Thoracic aorta (tissue), 2 donors: ENCODE measurements around the gene EGFL7. TPM values are rescaled to one million over a fixed set of nuclear protein-coding genes. Genes with fewer than 3 reads are reported as not detected.

ENCODE experiments used
- ATAC-seq: fragments of 150-250 bp; one replicate; pipeline ENCODE4 v1.8.0; 2017; ENCODE audit warnings: low read depth; ENCODE audit not compliant: insufficient number of reproducible peaks, low FRiP score
- DNase-seq: peaks from one replicate; pipeline ENCODE4 v3.0.0-alpha.2; 2020; ENCODE audit warnings: low spot score
- H3K27ac ChIP-seq, 2 donors: fragments of 200-600 bp; sonication (generic); 1 replicate in 1 of 2; 2 replicates in 1 of 2; pipeline ENCODE4 v1.5.1; 2016; ENCODE audit warnings: mild to moderate bottlenecking in 2 of 2, moderate library complexity in 2 of 2
- H3K27me3 ChIP-seq: fragments of 200-600 bp; sonication (generic); replicated peaks from 2 replicates; pipeline ENCODE4 v1.6.0; 2016; ENCODE audit warnings: mild to moderate bottlenecking; ENCODE audit not compliant: insufficient read depth
- H3K36me3 ChIP-seq: fragments of 200-600 bp; sonication (generic); one replicate; pipeline ENCODE4 v1.5.1; 2016
- H3K4me1 ChIP-seq, 2 donors: fragments of 200-600 bp; sonication (generic); 1 replicate in 1 of 2; 2 replicates in 1 of 2; pipeline versions ENCODE4 v1.5.1 to v1.6.0; 2016; ENCODE audit warnings: low read depth in 2 of 2, mild to moderate bottlenecking in 1 of 2; ENCODE audit not compliant: control insufficient read depth in 1 of 2
- H3K4me3 ChIP-seq: fragments of 200-600 bp; sonication (generic); 2 replicates; pipeline ENCODE4 v1.5.1; 2016; ENCODE audit warnings: mild to moderate bottlenecking
- H3K9me3 ChIP-seq: fragments of 200-600 bp; sonication (generic); 2 replicates; pipeline ENCODE4 v1.5.1; 2016
- total RNA-seq, 2 donors: library from RNA; depleted of rRNA; stranded (reverse); fragments of >200 nt; gene quantifications; one replicate each; pipeline versions ENCODE4 v1.1.0 to v1.2.3, GENCODE V29; 2016
- TF ChIP-seq, protein P1 (sequence below): fragments of 200-600 bp; sonication (generic); IDR thresholded peaks from one replicate; pipeline ENCODE4 v1.5.1; 2019; ENCODE audit warnings: antibody characterized with exemption

Gene EGFL7
- total RNA-seq, 2 donors from 2014 or later, result 42.0 to 56.5 TPM

DNA sequence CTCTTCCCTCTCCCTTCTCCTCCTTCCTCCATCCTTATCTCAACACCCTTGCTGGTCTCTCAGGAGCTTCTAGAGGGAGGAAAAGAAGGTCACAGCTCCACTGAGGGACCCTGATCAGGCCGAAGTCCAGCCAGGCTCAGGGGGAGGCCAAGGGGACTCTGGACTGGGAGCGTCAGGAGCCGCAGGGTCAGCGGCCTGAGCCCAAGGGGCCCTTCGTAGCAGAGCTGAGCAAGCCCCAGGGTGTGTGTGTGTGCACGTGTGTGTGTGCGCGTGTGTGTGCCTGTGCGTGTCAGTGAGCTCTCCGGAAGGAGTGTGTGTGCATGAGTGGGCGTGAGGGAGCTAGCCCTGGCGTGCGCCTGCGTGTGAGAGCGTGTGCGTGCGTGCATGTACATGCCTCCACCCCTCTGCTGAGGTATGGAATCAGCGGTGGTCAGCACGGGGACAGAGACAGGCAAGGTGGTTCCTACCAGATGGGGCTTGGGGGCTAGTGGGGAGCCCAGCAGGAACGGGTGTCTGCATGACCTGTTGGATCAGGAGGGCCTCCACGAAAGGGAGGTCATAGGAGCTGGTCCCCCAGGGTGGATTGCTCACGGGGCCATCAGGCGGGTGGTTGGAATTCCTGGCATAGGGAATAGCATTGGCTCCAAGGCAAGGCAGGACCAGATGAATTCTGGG is 34.6 kb downstream of the EGFL7 start:
- Histone ChIP-seq H3K4me3 (no peak overlapping the region), H3K4me1 (no peaks in the 10 kb centered on the region), H3K27ac (no peak overlapping the region), H3K36me3 (no peaks in the 10 kb centered on the region), H3K27me3 (no peaks in the 10 kb centered on the region), H3K9me3 (no peaks in the 10 kb centered on the region)
- DNase-seq (no peak), ATAC-seq (no peak)
- TF ChIP-seq, protein P1, sequence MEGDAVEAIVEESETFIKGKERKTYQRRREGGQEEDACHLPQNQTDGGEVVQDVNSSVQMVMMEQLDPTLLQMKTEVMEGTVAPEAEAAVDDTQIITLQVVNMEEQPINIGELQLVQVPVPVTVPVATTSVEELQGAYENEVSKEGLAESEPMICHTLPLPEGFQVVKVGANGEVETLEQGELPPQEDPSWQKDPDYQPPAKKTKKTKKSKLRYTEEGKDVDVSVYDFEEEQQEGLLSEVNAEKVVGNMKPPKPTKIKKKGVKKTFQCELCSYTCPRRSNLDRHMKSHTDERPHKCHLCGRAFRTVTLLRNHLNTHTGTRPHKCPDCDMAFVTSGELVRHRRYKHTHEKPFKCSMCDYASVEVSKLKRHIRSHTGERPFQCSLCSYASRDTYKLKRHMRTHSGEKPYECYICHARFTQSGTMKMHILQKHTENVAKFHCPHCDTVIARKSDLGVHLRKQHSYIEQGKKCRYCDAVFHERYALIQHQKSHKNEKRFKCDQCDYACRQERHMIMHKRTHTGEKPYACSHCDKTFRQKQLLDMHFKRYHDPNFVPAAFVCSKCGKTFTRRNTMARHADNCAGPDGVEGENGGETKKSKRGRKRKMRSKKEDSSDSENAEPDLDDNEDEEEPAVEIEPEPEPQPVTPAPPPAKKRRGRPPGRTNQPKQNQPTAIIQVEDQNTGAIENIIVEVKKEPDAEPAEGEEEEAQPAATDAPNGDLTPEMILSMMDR, result no peak

DNA sequence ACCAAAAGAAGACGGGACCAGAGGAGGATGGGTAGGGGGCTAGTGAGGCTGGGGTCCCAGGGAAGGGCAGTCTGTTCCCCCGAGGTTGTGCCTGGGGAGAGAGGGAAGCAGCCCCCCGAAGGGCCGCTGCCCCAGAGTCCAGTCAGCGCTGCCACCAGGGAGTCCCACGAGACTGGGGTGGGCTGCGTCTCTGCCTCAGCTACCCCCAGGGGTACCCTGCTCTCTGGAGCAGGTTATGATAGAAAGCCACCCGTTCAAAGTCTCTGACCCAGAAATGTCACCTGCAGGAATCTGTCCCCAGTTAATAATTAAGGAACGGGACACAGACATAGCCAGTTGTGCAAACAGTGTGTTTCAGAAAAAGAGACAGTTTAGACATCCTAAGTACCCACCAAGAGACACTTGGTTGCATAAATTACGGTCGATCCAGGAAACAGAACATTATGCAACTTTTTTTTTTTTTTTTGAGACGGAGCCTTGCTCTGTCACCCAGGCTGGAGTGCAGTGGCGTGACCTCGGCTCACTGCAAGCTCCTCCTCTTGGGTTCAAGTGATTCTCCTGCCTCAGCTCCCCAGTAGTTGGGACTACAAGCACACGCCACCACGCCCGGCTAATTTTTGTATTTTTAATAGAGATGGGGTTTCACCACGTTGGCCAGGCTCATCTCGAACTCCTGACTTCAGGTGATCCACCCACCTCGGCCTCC is 35.3 kb downstream of the EGFL7 start:
- no peak for DNase-seq
- Histone ChIP-seq H3K27me3 (no peaks in the 10 kb centered on the region), H3K27ac (no peak overlapping the region)

DNA sequence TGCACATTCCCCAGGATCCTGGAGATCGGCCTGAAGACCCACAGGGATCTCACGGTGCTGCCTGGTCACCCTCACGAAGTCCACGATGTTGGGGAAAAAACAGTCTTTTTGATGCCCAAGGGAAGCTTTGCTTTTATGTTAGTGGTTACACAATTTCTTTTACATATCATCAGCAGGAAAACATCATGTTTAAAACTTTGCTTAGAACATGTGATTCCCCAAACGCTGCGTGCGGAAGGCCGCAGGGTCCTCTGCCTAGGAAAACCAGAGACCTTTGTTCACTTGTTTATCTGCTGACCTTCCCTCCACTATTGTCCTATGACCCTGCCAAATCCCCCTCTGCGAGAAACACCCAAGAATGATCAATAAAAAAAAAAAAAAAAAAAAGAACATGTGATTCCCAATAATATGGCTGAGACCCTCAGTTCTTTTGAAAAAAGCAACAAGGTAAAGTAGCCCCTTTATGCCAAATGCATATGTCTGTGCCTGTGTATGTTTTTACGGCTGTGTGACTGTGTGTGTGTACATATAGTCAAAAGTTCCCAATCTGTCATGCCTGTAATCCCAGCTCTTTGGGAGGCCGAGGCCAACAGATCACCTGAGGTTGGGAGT is 36.0 kb downstream of the EGFL7 start:
- TF ChIP-seq, protein P1, result no peak

More for the DNA sequence above, 35.3 kb downstream of the EGFL7 start:
- ATAC-seq, result no peak
- TF ChIP-seq, protein P1, result no peak
- Histone ChIP-seq H3K4me1 (no peaks in the 10 kb centered on the region), H3K36me3 (no peaks in the 10 kb centered on the region), H3K9me3 (no peaks in the 10 kb centered on the region), H3K4me3 (no peak overlapping the region)

DNA sequence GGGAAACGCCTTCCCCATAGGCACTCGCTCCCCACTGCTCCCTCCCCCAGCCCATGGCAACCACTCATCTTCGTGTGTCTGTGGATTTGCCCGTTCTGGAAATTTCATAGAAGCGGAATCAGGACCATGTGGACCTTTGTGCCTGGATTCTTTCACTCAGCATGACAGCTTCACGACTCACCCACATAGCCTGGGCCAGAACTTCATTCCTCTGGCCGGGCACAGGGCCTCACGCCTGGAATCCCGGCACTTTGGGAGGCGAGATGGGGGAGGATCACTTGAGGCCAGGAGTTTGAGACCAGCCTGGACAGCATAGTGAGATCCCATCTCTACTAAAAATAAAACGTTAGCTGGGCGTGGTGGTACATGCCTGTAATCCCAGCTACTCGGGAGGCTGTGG is 37.6 kb downstream of the EGFL7 start:
- TF ChIP-seq, protein P1, result no peak
- DNase-seq (no peak), ATAC-seq (no peak)
- H3K4me1 ChIP-seq, result no peaks in the 10 kb centered on the region
- H3K9me3 ChIP-seq, result no peaks in the 10 kb centered on the region
- H3K27me3 ChIP-seq, result no peaks in the 10 kb centered on the region
- H3K4me3 ChIP-seq, result no peak overlapping the region
- no peaks in the 10 kb centered on the region for H3K36me3 ChIP-seq
- no peak overlapping the region for H3K27ac ChIP-seq

More for the DNA sequence above, 36.0 kb downstream of the EGFL7 start:
- DNase-seq (no peak), ATAC-seq (no peak)
- H3K36me3 ChIP-seq, result no peaks in the 10 kb centered on the region
- no peak overlapping the region for H3K4me3 ChIP-seq
- H3K27me3 ChIP-seq, result no peaks in the 10 kb centered on the region
- no peaks in the 10 kb centered on the region for H3K4me1 ChIP-seq
- H3K27ac ChIP-seq, result no peak overlapping the region
- H3K9me3 ChIP-seq, result no peaks in the 10 kb centered on the region

DNA sequence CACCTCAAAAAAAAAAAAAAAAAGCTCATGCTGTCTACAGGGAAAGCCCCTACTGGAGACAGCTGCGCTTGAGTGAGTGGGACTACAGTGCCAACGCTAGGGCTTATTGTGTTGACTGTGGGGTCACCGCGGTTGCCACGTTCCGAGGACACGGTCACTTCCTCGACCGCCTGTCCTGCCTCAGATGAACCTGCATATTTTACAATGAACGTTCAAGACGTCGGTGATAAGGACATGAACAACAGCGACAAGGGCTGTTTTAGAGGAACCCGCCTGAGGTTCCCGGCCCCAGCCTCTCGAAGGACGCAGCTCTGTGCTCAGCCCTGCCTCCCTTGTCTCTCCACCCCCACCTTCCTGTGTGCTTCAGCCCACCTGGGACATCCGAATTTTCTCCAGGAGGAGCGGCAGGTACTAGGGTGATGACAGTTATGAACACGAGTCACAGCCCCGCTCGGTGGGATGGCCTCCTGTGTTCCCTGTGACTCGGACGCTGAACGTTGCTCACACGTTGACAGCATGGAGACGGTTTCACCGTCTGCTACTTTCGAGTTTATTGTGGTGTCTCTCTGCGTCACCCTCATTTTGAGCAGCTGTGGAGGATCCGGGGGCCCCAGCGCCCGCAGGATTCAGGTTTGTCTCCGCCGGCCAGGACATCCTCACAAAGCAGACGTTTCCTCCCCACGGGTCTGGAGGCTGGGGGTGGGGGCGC is 38.4 kb downstream of the EGFL7 start:
- H3K4me3 ChIP-seq, result no peak overlapping the region
- ATAC-seq, result no peak

More for the DNA sequence above, 38.4 kb downstream of the EGFL7 start:
- no peak for DNase-seq
- TF ChIP-seq, protein P1, result no peak
- Histone ChIP-seq H3K4me1 (no peaks in the 10 kb centered on the region), H3K9me3 (no peaks in the 10 kb centered on the region), H3K36me3 (no peaks in the 10 kb centered on the region), H3K27ac (no peak overlapping the region), H3K27me3 (no peaks in the 10 kb centered on the region)
